Ascending aorta (tissue), 2 donors: ENCODE data around the gene RNF41. TPM values are rescaled to one million over a fixed set of nuclear protein-coding genes. Genes with fewer than 3 reads are reported as not detected.
A peak's percentile ranks its signal among the peaks of the same experiment; 100 is the strongest.

Source experiments
- DNase-seq, 2 donors: peaks; one replicate each; pipeline ENCODE4 v3.0.0-alpha.2; 2019; ENCODE audit warnings: low spot score in 2 of 2
- H3K27ac ChIP-seq, 2 donors: fragments of 200-600 bp; sonication (generic); one replicate each; pipeline ENCODE4 v1.5.1; 2016 to 2017; ENCODE audit warnings: mild to moderate bottlenecking in 1 of 2
- H3K27me3 ChIP-seq: fragments of 200-600 bp; sonication (generic); one replicate; pipeline ENCODE4 v1.5.1; 2017
- H3K36me3 ChIP-seq, 2 donors: fragments of 200-600 bp; sonication (generic); one replicate each; pipeline ENCODE4 v1.5.1; 2016
- H3K4me1 ChIP-seq, 2 donors: fragments of 200-600 bp; sonication (generic); one replicate each; pipeline ENCODE4 v1.5.1; 2016 to 2017; ENCODE audit warnings: mild to moderate bottlenecking in 1 of 2
- H3K4me3 ChIP-seq, 2 donors: fragments of 200-600 bp; sonication (generic); one replicate each; pipeline ENCODE4 v1.5.1; 2016 to 2017; ENCODE audit warnings: mild to moderate bottlenecking in 1 of 2
- H3K9me3 ChIP-seq, 2 donors: fragments of 200-600 bp; sonication (generic); one replicate each; pipeline ENCODE4 v1.5.1; 2016
- CTCF ChIP-seq, 3 experiments: fragments of 200-600 bp in 2 of 3; fragments of 450-650 bp in 1 of 3; sonication (generic) in 2 of 3; IDR thresholded peaks; one replicate each; pipeline ENCODE4 v1.5.1; 2016 to 2019; ENCODE audit warnings: antibody characterized with exemption in 3 of 3, mild to moderate bottlenecking in 1 of 3, moderate library complexity in 1 of 3
- intact Hi-C: fragments of 100-400 bp; cut with DNase I; formaldehyde crosslinking; loops from one replicate; pipeline ENCODE4 v1.15.1; 2023
- total RNA-seq: library from RNA; depleted of rRNA; stranded (reverse); fragments of >200 nt; gene quantifications from one replicate; pipeline ENCODE4 v1.1.0, GENCODE V29; 2016

The RNF41 gene
- total RNA-seq, 1 donor from 2014 or later: 50.3 TPM

GRCh38 chr12:56206452-56207166 is 15.1 kb downstream of the RNF41 start:
- DNase-seq: peak in 1 of 2 donors; percentile 76

GRCh38 chr12:56205445-56205844 is 16.3 kb downstream of the RNF41 start:
- Histone ChIP-seq H3K27me3 (no peaks in the 10 kb centered on the region), H3K9me3 (no peaks in the 10 kb centered on the region), H3K27ac (peak overlapping the region; percentile 1 to 38), H3K36me3 (peaks cover 49 to 61% of the 10 kb centered on the region in 2 donors), H3K4me3 (no peak overlapping the region), H3K4me1 (peaks cover 0 to 2% of the 10 kb centered on the region in 2 donors)
- intact Hi-C loops: no loop called here
- no peak for TF ChIP-seq CTCF (IDR thresholded peaks at IDR 0.05)
- no peak for DNase-seq

More at GRCh38 chr12:56206452-56207166, 15.1 kb downstream of the RNF41 start:
- intact Hi-C loops: loop anchor here (2.0 kb wide), 1 partner anchor 14 kb away; the partner anchor contains the start of gene RNF41
- TF ChIP-seq CTCF (IDR thresholded peaks at IDR 0.05): peak; percentile 45 to 57 (median 52)
- H3K9me3 ChIP-seq: no peaks in the 10 kb centered on the region
- no peaks in the 10 kb centered on the region for H3K27me3 ChIP-seq
- peaks cover 60 to 73% of the 10 kb centered on the region in 2 donors for H3K36me3 ChIP-seq
- peak overlapping the region; percentile 4 to 38 for H3K27ac ChIP-seq
- no peak overlapping the region for H3K4me3 ChIP-seq
- H3K4me1 ChIP-seq: peaks cover 0 to 2% of the 10 kb centered on the region in 2 donors

GRCh38 chr12:56204275-56204674 is 17.4 kb downstream of the RNF41 start:
- Histone ChIP-seq H3K4me3 (no peak overlapping the region), H3K9me3 (no peaks in the 10 kb centered on the region), H3K27me3 (no peaks in the 10 kb centered on the region), H3K27ac (no peak overlapping the region), H3K36me3 (peaks cover 38 to 50% of the 10 kb centered on the region in 2 donors), H3K4me1 (peaks cover 0 to 2% of the 10 kb centered on the region in 2 donors)
- intact Hi-C loops: no loop called here
- no peak for TF ChIP-seq CTCF (IDR thresholded peaks at IDR 0.05)
- DNase-seq: no peak

GRCh38 chr12:56202838-56203237 is 18.9 kb downstream of the RNF41 start:
- DNase-seq: no peak
- no peak overlapping the region for H3K4me3 ChIP-seq
- peaks cover 0 to 2% of the 10 kb centered on the region in 2 donors for H3K4me1 ChIP-seq
- no peaks in the 10 kb centered on the region for H3K9me3 ChIP-seq
- intact Hi-C loops: no loop called here
- H3K36me3 ChIP-seq: peaks cover 28 to 35% of the 10 kb centered on the region in 2 donors
- H3K27me3 ChIP-seq: no peaks in the 10 kb centered on the region
- peak overlapping the region in 1 of 2 donors; percentile 33 for H3K27ac ChIP-seq
- TF ChIP-seq CTCF (IDR thresholded peaks at IDR 0.05): no peak

GRCh38 chr12:56202366-56202765 is 19.4 kb downstream of the RNF41 start:
- Histone ChIP-seq H3K27me3 (no peaks in the 10 kb centered on the region), H3K4me1 (peaks cover 0 to 2% of the 10 kb centered on the region in 2 donors), H3K9me3 (no peaks in the 10 kb centered on the region), H3K4me3 (no peak overlapping the region), H3K36me3 (peaks cover 23 to 31% of the 10 kb centered on the region in 2 donors), H3K27ac (peak overlapping the region; percentile 31 to 33)
- TF ChIP-seq CTCF (IDR thresholded peaks at IDR 0.05): no peak
- DNase-seq: no peak
- intact Hi-C loops: no loop called here
